Measurements from ENCODE around the gene NOC2L. TPM values are rescaled to one million over a fixed set of nuclear protein-coding genes. Genes with fewer than 3 reads are reported as not detected.

The NOC2L gene
- total RNA-seq, 4 donors from 2014 or later, result 57.9 to 80.2 (median 60.4) TPM

DNA sequence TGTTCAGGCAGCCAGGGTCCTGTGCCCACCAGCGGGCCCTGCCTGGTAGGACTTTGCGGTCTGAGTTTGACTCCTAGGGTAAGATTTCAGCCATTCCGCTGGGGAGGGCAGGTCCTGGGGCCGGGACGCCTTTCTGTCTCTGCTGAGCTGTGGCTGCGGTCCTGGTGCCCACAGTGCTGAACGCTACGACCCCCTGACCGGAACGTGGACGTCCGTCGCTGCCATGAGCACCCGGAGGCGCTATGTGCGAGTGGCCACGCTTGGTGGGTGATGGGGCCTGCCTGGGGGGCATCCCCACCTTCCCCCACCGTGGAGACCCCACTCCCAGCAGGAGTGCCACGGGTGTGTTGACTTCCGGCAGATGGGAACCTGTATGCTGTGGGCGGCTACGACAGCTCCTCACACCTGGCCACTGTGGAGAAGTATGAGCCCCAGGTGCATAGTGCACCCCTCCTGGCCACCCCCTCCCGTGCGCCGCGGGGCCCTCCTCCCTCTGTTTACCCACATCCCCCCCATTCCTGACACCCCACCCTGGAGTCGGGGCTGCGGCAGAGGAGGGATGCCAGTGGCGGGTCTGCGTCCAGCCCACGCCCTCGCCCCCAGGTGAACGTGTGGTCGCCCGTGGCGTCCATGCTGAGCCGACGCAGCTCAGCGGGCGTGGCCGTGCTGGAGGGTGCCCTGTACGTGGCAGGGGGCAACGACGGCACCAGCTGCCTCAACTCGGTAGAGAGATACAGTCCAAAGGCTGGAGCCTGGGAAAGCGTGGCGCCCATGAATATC lies 4.9 kb upstream of the NOC2L start:
- intact Hi-C loops (cut with DNase I), result no loop called here
- Histone ChIP-seq H3K27ac (no peak overlapping the region), H3K4me3 (no peak overlapping the region), H3K4me1 (peaks cover 32 to 75% (median 40%) of the 10 kb centered on the region in 3 donors), H3K27me3 (peaks cover 0 to 25% (median 0%) of the 10 kb centered on the region in 4 donors), H3K9me3 (no peaks in the 10 kb centered on the region), H3K36me3 (peaks cover 0 to 34% (median 10%) of the 10 kb centered on the region in 3 donors)
- WGBS, 2 donors, result 86 to 90% methylated on average over 9 of the region's 47 CpGs
- no peak for TF ChIP-seq CTCF (IDR thresholded peaks at IDR 0.05)
- no peak for TF ChIP-seq POLR2A (IDR thresholded peaks at IDR 0.05)
- no peak for DNase-seq

DNA sequence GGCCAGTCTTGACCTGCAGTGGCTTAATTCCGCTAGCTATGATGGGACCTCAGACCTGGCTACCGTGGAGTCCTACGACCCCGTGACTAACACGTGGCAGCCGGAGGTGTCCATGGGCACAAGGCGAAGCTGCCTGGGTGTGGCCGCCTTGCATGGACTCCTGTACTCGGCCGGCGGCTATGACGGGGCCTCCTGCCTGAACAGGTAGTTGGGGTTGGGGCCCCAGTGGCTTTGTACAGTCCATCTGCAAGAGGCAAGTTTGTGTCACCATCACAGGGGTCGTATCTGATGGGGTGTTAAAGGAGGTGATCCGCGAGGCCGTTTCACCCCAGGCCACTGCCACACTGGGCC lies 4.2 kb upstream of the NOC2L start:
- TF ChIP-seq CTCF (IDR thresholded peaks at IDR 0.05) (no peak), POLR2A (IDR thresholded peaks at IDR 0.05) (no peak)
- H3K9me3 ChIP-seq, result no peaks in the 10 kb centered on the region
- H3K36me3 ChIP-seq, result peaks cover 0 to 34% (median 10%) of the 10 kb centered on the region in 3 donors
- no peak overlapping the region for H3K4me3 ChIP-seq
- no CpG with 5 or more reads among the region's 16 CpGs for WGBS, 2 donors
- DNase-seq, result no peak
- no peak overlapping the region for H3K27ac ChIP-seq
- intact Hi-C loops (cut with DNase I), result no loop called here
- H3K4me1 ChIP-seq, result peaks cover 35 to 73% (median 40%) of the 10 kb centered on the region in 3 donors
- H3K27me3 ChIP-seq, result peaks cover 0 to 19% (median 0%) of the 10 kb centered on the region in 4 donors

GRCh38 chr1:962381-963300 lies 3.6 kb upstream of the NOC2L start:
- H3K27me3 ChIP-seq, result peaks cover 0 to 12% (median 0%) of the 10 kb centered on the region in 4 donors
- H3K9me3 ChIP-seq, result no peaks in the 10 kb centered on the region
- DNase-seq, result no peak
- TF ChIP-seq CTCF (IDR thresholded peaks at IDR 0.05) (no peak), POLR2A (IDR thresholded peaks at IDR 0.05) (no peak)
- intact Hi-C loops (cut with DNase I), result no loop called here
- peaks cover 0 to 34% (median 10%) of the 10 kb centered on the region in 3 donors for H3K36me3 ChIP-seq
- peaks cover 37 to 73% (median 42%) of the 10 kb centered on the region in 3 donors for H3K4me1 ChIP-seq
- WGBS, 2 donors, result 88 to 98% methylated on average over 14 to 16 of the region's 57 CpGs
- no peak overlapping the region for H3K4me3 ChIP-seq
- H3K27ac ChIP-seq, result no peak overlapping the region

DNA sequence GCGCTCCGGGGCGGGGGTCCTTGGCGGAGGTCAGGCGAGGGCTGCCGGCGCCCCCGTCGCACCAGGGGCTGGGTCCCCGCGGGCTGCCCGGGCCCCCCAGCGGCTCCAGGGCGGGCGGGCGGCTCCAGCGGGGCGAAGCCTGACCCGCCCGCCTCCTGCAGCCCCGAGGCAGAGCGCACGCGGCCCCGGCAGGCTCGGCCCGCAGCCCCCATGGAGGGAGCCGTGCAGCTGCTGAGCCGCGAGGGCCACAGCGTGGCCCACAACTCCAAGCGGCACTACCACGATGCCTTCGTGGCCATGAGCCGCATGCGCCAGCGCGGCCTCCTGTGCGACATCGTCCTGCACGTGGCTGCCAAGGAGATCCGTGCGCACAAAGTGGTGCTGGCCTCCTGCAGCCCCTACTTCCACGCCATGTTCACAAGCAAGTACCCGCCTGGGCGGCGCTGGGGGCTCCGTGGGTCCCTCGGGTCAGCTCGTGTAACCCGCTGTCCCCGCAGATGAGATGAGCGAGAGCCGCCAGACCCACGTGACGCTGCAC lies 2.1 kb upstream of the NOC2L start:
- peaks cover 32 to 74% (median 42%) of the 10 kb centered on the region in 3 donors for H3K4me1 ChIP-seq
- peak overlapping the region; percentile 80 to 99 (median 90) for H3K4me3 ChIP-seq
- H3K27ac ChIP-seq, result peak overlapping the region in 3 of 4 donors; percentile 30 to 79 (median 62)
- DNase-seq, result no peak
- 53 to 66% methylated on average over 7 to 12 of the region's 56 CpGs for WGBS, 2 donors
- intact Hi-C loops (cut with DNase I), result no loop called here
- no peaks in the 10 kb centered on the region for H3K9me3 ChIP-seq
- H3K27me3 ChIP-seq, result peaks cover 0 to 6% (median 0%) of the 10 kb centered on the region in 4 donors
- TF ChIP-seq CTCF (IDR thresholded peaks at IDR 0.05) (no peak), POLR2A (IDR thresholded peaks at IDR 0.05) (no peak)
- peaks cover 7 to 44% (median 17%) of the 10 kb centered on the region in 3 donors for H3K36me3 ChIP-seq
